ENCODE measurements around the gene UBL4A. TPM values are rescaled to one million over a fixed set of nuclear protein-coding genes. Genes with fewer than 3 reads are reported as not detected.

The UBL4A gene
- total RNA-seq, 1 experiment from 2014 or later: 39.1 TPM

DNA sequence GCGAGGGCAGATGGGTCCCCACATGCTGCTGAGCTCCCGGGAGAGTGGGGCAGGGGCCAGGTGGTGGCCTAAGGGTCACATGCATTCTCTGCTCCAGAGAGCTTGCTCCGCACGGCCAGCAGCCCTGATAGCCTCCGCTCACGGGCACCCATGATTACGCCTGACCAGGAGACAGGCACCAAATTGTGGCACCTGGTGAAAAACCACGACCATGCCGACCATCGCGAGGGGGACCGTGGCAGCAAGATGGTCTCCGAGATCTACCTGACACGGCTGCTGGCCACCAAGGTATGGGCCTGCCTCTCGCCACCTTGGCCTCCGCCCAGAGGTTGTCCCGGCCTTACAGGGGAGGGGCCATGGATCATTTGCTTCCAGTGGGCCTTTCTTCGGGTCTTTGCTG lies 16.5 kb downstream of the UBL4A start:
- Histone ChIP-seq H3K27ac (no peak overlapping the region), H3K9me3 (replicated peaks) (no peaks in the 10 kb centered on the region), H3K4me1 (replicated peaks) (no peaks in the 10 kb centered on the region), H3K4me3 (no peak overlapping the region), H3K36me3 (no peaks in the 10 kb centered on the region), H3K27me3 (replicated peaks) (no peaks in the 10 kb centered on the region)
- DNase-seq (ENCODE audit: low read depth in 1 of 2, low spot score in 2 of 2): no peak

DNA sequence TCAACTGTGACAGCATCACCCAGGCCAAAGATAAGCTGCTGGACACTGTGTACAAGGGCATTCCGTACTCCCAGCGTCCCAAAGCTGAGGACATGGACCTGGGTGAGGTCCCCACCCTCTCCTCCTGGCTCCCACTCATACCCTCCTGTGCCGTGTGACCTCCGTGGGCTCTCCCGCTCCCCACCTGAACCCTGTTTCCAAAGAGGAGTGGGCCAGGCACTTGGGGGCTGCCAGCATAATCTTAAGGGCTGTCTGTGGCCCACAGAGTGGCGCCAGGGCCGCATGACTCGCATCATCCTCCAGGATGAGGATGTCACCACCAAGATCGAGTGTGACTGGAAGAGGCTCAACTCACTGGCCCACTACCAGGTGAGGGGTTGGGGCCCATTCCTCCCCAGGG lies 17.3 kb downstream of the UBL4A start:
- Histone ChIP-seq H3K27ac (no peak overlapping the region), H3K27me3 (replicated peaks) (no peaks in the 10 kb centered on the region), H3K9me3 (replicated peaks) (no peaks in the 10 kb centered on the region), H3K4me3 (no peak overlapping the region), H3K4me1 (replicated peaks) (no peaks in the 10 kb centered on the region), H3K36me3 (no peaks in the 10 kb centered on the region)
- no peak for DNase-seq (ENCODE audit: low read depth in 1 of 2, low spot score in 2 of 2)

DNA sequence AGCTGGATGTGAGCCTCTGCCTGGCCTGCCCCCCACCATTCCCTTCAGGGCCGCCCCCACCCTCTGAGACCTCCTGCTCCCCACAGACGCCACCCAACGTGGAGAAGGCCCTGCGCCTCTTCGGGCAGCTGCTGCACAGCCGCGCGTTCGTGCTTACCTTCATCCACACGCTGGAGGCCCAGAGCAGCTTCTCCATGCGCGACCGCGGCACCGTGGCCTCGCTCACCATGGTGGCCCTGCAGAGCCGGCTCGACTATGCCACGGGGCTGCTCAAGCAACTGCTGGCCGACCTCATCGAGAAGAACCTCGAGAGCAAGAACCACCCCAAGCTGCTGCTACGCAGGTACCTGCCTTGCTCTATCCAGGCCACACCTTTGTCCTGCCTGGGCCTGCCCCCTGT lies 18.2 kb downstream of the UBL4A start:
- no peak for DNase-seq (ENCODE audit: low read depth in 1 of 2, low spot score in 2 of 2)
- H3K4me3 ChIP-seq: no peak overlapping the region
- H3K27me3 ChIP-seq (replicated peaks): no peaks in the 10 kb centered on the region
- H3K9me3 ChIP-seq (replicated peaks): no peaks in the 10 kb centered on the region
- no peak overlapping the region for H3K27ac ChIP-seq
- H3K4me1 ChIP-seq (replicated peaks): no peaks in the 10 kb centered on the region
- no peaks in the 10 kb centered on the region for H3K36me3 ChIP-seq

DNA sequence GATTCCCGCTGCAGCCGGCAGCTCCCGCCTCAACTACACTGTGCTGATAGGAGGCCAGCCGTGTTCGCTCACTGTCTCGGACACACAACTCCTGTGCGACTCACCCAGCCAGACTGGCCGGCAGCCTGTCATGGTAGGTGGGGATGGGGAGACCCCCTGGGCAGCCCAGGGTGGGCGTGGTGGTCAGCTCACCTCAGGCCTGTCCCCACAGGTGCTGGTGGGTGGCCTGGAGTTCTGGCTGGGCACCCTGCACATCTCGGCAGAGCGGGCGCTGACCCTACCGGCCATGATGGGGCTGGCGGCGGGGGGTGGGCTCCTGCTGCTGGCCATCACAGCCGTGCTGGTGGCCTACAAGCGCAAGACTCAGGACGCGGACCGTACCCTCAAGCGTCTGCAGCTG lies 18.9 kb downstream of the UBL4A start:
- Histone ChIP-seq H3K27me3 (replicated peaks) (no peaks in the 10 kb centered on the region), H3K4me1 (replicated peaks) (no peaks in the 10 kb centered on the region), H3K9me3 (replicated peaks) (no peaks in the 10 kb centered on the region), H3K4me3 (no peak overlapping the region), H3K36me3 (no peaks in the 10 kb centered on the region), H3K27ac (no peak overlapping the region)
- no peak for DNase-seq (ENCODE audit: low read depth in 1 of 2, low spot score in 2 of 2)

DNA sequence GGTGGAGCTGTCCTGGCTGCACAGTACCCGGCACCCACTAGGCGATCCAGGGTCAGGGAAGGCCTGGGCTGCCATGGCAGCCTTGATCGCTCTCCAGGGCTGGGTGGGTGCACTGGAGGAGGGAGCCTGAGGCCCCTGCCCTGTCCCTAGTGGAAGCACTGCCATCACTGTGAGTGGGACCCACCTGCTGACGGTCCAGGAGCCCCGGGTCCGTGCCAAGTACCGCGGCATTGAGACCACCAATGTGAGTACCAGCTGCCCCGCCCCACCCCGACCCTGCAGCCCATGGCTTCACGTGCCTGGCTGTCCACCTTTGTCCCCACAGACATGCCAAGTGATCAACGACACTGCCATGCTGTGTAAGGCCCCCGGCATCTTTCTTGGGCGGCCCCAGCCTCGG lies 19.5 kb downstream of the UBL4A start:
- DNase-seq (ENCODE audit: low read depth in 1 of 2, low spot score in 2 of 2): no peak
- no peaks in the 10 kb centered on the region for H3K36me3 ChIP-seq
- H3K27me3 ChIP-seq (replicated peaks): no peaks in the 10 kb centered on the region
- no peaks in the 10 kb centered on the region for H3K4me1 ChIP-seq (replicated peaks)
- H3K27ac ChIP-seq: no peak overlapping the region
- no peak overlapping the region for H3K4me3 ChIP-seq
- H3K9me3 ChIP-seq (replicated peaks): no peaks in the 10 kb centered on the region

DNA sequence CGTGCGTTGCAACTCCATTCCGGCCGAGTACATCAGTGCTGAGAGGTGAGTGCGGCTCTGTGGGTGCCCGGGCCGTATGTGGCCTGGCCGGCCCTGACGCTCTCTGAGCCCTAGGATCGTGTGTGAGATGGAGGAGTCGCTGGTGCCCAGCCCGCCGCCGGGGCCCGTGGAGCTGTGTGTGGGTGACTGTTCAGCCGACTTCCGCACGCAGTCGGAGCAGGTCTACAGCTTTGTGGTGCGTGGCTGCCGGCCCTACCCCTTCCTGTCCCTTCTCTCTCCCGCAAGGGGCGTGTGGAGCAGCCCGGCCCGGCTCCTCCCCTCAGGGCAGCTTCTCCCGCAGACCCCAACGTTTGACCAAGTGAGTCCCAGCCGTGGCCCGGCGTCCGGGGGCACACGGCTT lies 20.4 kb downstream of the UBL4A start:
- Histone ChIP-seq H3K9me3 (replicated peaks) (no peaks in the 10 kb centered on the region), H3K4me3 (no peak overlapping the region), H3K27ac (no peak overlapping the region), H3K36me3 (no peaks in the 10 kb centered on the region), H3K4me1 (replicated peaks) (no peaks in the 10 kb centered on the region), H3K27me3 (replicated peaks) (no peaks in the 10 kb centered on the region)
- no peak for DNase-seq (ENCODE audit: low read depth in 1 of 2, low spot score in 2 of 2)

DNA sequence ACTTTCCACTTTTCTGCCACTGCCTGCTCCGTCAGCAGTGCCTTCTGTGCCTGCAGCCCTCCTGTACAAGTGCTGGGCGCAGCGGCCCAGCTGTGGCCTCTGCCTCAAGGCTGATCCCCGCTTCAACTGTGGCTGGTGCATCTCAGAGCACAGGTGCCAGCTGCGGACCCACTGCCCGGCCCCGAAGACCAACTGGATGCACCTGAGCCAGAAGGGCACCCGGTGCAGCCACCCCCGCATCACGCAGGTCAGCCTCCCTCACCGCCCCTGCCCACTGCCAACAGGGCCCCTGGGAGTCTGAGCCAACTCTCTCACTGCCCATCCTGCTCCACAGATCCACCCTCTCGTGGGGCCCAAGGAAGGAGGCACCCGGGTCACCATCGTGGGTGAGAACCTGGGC lies 20.8 kb downstream of the UBL4A start:
- DNase-seq (ENCODE audit: low read depth in 1 of 2, low spot score in 2 of 2): no peak
- Histone ChIP-seq H3K4me1 (replicated peaks) (no peaks in the 10 kb centered on the region), H3K36me3 (no peaks in the 10 kb centered on the region), H3K27ac (no peak overlapping the region), H3K4me3 (no peak overlapping the region), H3K27me3 (replicated peaks) (no peaks in the 10 kb centered on the region), H3K9me3 (replicated peaks) (no peaks in the 10 kb centered on the region)

DNA sequence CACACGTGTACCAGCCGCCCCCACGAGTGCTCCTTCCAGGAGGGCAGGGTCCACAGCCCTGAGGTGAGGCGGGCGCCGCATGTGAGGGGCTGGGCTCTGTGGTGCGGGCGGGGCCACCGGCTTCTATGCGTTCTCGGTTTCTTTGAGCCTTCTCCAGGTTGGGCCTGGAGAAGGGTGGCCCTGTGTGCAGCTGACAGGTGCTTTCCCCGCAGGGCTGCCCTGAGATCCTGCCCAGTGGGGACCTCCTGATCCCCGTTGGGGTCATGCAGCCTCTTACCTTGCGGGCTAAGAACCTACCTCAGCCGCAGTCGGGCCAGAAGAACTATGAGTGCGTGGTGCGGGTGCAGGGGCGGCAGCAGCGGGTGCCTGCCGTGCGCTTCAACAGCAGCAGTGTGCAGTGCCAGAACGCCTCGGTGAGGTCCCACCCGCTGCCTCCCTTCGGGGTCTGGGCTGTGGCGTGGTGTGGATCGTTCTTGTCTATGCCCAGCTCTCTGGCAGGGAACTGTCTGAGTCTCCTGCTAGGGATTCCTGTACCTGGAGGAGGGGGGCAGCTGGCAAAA lies 21.5 kb downstream of the UBL4A start:
- H3K4me3 ChIP-seq: no peak overlapping the region
- no peaks in the 10 kb centered on the region for H3K36me3 ChIP-seq
- no peak overlapping the region for H3K27ac ChIP-seq
- no peaks in the 10 kb centered on the region for H3K9me3 ChIP-seq (replicated peaks)
- no peak for DNase-seq (ENCODE audit: low read depth in 1 of 2, low spot score in 2 of 2)
- H3K27me3 ChIP-seq (replicated peaks): no peaks in the 10 kb centered on the region
- H3K4me1 ChIP-seq (replicated peaks): no peaks in the 10 kb centered on the region

DNA sequence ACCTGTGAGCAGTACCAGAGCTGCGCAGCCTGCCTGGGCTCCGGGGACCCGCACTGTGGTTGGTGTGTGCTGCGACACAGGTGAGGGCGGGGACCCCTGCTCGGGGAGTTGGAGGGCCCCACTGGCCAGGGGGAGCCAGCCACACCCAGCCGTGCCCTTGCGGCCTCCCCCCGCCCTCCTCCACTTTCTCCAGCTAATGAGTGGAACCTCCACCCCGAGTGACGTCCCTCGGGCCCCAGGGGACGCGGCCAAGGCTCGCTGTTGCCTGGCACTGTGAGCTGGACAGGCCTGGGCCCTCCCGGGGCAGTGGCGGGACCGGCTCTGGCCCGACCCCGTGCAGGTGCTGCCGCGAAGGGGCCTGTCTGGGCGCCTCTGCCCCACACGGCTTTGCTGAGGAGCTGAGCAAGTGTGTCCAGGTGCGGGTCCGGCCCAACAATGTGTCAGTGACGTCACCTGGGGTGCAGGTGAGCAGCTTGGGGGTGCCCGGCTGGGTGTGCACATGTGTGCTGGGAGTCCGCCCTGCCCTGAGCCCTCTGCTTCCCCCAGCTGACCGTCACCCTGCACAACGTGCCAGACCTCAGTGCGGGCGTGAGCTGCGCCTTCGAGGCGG lies 22.7 kb downstream of the UBL4A start:
- H3K4me1 ChIP-seq (replicated peaks): no peaks in the 10 kb centered on the region
- H3K9me3 ChIP-seq (replicated peaks): no peaks in the 10 kb centered on the region
- no peaks in the 10 kb centered on the region for H3K36me3 ChIP-seq
- no peak for DNase-seq (ENCODE audit: low read depth in 1 of 2, low spot score in 2 of 2)
- H3K4me3 ChIP-seq: no peak overlapping the region
- no peaks in the 10 kb centered on the region for H3K27me3 ChIP-seq (replicated peaks)
- no peak overlapping the region for H3K27ac ChIP-seq

DNA sequence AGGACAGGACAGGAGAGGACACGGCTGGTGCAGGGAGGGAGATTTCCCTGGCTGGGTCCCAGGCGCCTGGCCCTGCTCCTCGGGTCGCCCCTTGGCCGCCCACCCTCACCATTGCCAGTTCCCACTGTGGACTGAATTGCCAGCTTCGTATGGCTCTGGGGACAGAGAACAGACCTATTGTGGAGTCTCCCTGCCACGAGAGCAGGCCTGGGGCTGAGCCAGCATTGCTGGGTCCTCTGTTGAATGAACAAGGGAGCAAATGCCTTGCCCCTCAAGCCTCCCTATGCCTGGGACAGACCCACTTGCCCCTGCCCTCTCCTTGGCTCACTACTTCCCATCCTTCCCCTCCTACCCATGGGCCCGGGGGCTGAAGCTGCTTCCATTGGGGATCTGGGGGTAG lies 24.0 kb downstream of the UBL4A start:
- no peak overlapping the region for H3K4me3 ChIP-seq
- no peaks in the 10 kb centered on the region for H3K36me3 ChIP-seq
- H3K4me1 ChIP-seq (replicated peaks): no peaks in the 10 kb centered on the region

DNA sequence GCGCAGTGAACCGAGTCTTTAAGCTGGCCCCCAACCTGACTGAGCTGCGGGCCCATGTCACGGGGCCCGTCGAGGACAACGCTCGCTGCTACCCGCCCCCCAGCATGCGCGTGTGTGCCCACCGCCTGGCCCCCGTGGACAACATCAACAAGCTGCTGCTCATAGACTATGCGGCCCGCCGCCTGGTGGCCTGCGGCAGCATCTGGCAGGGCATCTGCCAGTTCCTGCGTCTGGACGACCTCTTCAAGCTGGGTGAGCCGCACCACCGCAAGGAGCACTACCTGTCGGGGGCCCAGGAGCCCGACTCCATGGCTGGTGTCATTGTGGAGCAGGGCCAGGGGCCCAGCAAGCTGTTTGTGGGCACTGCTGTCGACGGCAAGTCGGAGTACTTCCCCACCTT lies 26.1 kb downstream of the UBL4A start:
- peaks cover 8% of the 10 kb centered on the region for H3K4me1 ChIP-seq (replicated peaks)
- H3K9me3 ChIP-seq (replicated peaks): no peaks in the 10 kb centered on the region
- no peak overlapping the region for H3K4me3 ChIP-seq
- DNase-seq (ENCODE audit: low read depth in 1 of 2, low spot score in 2 of 2): no peak
- no peak overlapping the region for H3K27ac ChIP-seq
- H3K27me3 ChIP-seq (replicated peaks): no peaks in the 10 kb centered on the region
- H3K36me3 ChIP-seq: no peaks in the 10 kb centered on the region

More for the DNA sequence above, 24.0 kb downstream of the UBL4A start:
- Histone ChIP-seq H3K9me3 (replicated peaks) (no peaks in the 10 kb centered on the region), H3K27ac (no peak overlapping the region), H3K27me3 (replicated peaks) (no peaks in the 10 kb centered on the region)
- no peak for DNase-seq (ENCODE audit: low read depth in 1 of 2, low spot score in 2 of 2)

DNA sequence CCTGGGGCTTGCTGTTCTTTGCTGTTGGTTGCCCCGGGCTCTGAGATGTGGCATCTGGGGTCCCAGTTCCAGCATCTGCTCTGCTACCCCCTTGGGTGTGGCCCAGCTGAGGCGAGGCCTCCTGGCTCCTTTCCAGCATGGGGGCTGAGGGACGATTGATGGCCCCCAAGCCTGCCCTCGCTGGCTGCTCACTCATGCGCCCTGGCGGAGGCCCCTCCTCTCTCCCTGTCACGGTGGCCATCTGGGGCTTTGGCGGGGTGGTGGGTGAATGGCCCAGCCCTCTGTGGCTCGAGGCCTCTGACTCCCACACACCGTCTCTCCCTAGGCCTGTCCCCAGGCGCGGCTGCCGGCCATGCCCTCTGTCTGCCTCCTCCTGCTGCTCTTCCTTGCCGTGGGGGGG lies 26.6 kb downstream of the UBL4A start:
- H3K4me3 ChIP-seq: no peak overlapping the region
- no peaks in the 10 kb centered on the region for H3K9me3 ChIP-seq (replicated peaks)
- no peaks in the 10 kb centered on the region for H3K27me3 ChIP-seq (replicated peaks)
- H3K36me3 ChIP-seq: no peaks in the 10 kb centered on the region
- DNase-seq (ENCODE audit: low read depth in 1 of 2, low spot score in 2 of 2): no peak
- no peak overlapping the region for H3K27ac ChIP-seq
- H3K4me1 ChIP-seq (replicated peaks): peaks cover 12% of the 10 kb centered on the region

DNA sequence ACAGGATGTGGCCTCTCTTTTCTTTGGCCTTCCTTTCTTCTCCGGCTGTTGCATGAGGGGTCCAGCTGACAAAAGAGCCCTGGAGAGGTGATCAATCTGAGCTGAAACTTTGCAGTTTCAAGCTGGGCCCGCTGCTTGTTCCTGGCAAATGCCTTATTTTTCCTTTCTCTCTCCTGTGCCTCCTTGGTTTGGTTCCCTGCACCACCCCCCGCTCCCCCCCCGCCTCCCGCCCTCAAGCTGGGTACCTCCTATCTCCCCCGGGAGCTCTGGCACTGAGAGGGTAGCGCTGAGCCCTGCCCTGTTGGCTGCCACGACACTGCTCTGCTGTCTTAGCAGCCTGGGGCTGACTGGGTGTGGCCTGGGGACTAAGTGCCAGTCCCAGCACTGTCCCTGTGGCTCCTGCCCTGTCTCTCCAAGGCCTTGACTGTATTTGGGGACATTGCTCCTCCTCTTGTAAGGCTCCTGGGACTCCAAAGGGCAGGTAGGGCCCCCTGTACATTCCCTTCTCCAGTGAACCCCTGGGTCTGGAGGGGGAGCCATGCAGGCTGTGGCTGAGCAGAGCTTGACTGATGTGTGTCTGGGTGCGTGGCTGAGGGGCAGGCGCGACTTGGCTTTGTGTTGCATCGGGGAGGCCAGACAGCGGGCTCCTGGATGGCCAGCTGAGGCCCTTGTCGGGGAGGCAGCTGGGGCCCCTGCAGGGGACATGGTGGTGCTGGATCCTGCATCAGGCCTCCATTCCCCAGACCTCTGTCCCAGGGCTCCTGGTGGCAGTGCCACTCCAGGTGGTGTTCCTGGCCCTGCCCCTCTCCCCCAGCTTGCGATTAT lies 27.2 kb downstream of the UBL4A start:
- DNase-seq (ENCODE audit: low read depth in 1 of 2, low spot score in 2 of 2): no peak
- Histone ChIP-seq H3K9me3 (replicated peaks) (no peaks in the 10 kb centered on the region), H3K4me3 (no peak overlapping the region), H3K36me3 (no peaks in the 10 kb centered on the region), H3K27me3 (replicated peaks) (no peaks in the 10 kb centered on the region), H3K27ac (no peak overlapping the region), H3K4me1 (replicated peaks) (peaks cover 12% of the 10 kb centered on the region)

DNA sequence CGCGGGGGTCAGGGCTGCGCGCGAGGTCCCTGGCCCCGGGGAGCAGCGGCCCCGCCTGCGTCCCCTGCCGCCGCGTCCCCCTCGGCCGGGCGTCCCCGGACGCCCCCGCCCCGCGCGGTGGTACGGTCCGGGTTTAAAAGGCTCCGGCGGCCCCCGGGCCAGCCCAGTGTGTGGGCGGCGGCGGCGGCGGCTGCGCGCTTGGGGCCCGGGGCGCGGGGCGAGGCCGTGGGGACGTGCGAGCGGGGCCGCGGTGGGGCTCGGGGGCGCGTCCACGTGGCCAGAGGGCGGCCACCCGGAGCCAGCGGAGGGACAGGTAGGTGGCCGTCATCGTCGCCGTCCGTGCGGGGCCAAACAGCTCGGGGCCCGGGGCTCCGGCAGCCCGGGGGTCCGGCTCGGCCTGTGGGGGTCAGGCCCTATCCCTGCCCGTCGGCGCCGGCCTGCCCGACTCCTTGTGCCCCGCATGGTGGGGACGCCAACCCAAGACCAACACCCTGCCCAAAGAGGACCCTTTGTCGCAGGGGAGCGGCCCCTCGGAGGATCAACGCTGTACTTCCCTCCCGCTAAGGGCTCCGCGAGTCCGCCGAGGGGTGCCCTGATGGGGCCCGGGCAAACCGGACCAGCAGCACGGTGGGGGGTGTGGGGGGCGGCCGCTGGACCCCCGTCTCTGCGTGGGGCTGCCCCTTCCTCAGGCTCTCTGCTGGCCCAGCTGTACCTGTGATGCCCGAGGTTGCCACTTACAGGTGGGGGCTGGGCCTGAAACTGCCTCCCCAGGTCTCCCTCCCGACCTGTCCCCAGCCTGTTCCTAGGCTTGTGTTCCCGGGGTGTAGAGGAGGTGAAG lies 28.1 kb downstream of the UBL4A start, which contains the start of gene PLXNA3:
Gene PLXNA3, plus strand, starts transcription at position 166 of the 838 bp plus-strand sequence. CDS start 1,903 bp downstream, outside the sequence.
- no peak for DNase-seq (ENCODE audit: low read depth in 1 of 2, low spot score in 2 of 2)
- Histone ChIP-seq H3K4me1 (replicated peaks) (peaks cover 12% of the 10 kb centered on the region), H3K4me3 (peak within 1 kb of the TSS; percentile 37), H3K36me3 (no peaks in the 10 kb centered on the region), H3K27ac (no peak within 1 kb of the TSS), H3K9me3 (replicated peaks) (no peaks in the 10 kb centered on the region), H3K27me3 (replicated peaks) (no peaks in the 10 kb centered on the region)

Measured in SJSA1 (cell line).